GM04504 (cell line): ENCODE measurements around the gene KCNK17.
"Not testable (repeated sequence)": the region's sequence is repeated elsewhere in the genome, so short reads cannot be mapped to it uniquely, and the experiment has no call there.

ENCODE experiments used
- DNase-seq: peaks from one replicate; pipeline ENCODE4 v3.0.0-alpha.2; 2012; ENCODE audit warnings: low read depth

The KCNK17 gene

GRCh38 chr6:39302011-39302410 is 12.2 kb downstream of the KCNK17 start:
- DNase-seq, result no peak

- DNase-seq, result no peak
Measured at GRCh38 chr6:39301606-39302005, 12.6 kb downstream of the KCNK17 start.

GRCh38 chr6:39300739-39301138 is 13.5 kb downstream of the KCNK17 start:
- DNase-seq, result no peak

GRCh38 chr6:39298061-39298460 is 16.2 kb downstream of the KCNK17 start:
- DNase-seq, result no peak

- DNase-seq, result no peak
Measured at GRCh38 chr6:39296745-39297640, 17.2 kb downstream of the KCNK17 start.

GRCh38 chr6:39295611-39296011 is 18.6 kb downstream of the KCNK17 start:
- DNase-seq, result no peak

GRCh38 chr6:39294899-39295298 is 19.3 kb downstream of the KCNK17 start:
- DNase-seq, result no peak

GRCh38 chr6:39294133-39294532 is 20.1 kb downstream of the KCNK17 start:
- no peak for DNase-seq

GRCh38 chr6:39292637-39293036 is 21.6 kb downstream of the KCNK17 start:
- no peak for DNase-seq

- no peak for DNase-seq
Measured at GRCh38 chr6:39289490-39289889, 24.7 kb downstream of the KCNK17 start.

- DNase-seq, result no peak
Measured at GRCh38 chr6:39287601-39288000, 26.6 kb downstream of the KCNK17 start.

- DNase-seq, result not testable (repeated sequence)
Measured at GRCh38 chr6:39286596-39286995, 27.6 kb downstream of the KCNK17 start.

GRCh38 chr6:39282774-39283173 is 31.4 kb downstream of the KCNK17 start:
- DNase-seq, result no peak

- no peak for DNase-seq
Measured at GRCh38 chr6:39281312-39281980, 32.8 kb downstream of the KCNK17 start.

GRCh38 chr6:39280247-39280731 is 33.9 kb downstream of the KCNK17 start:
- no peak for DNase-seq

- DNase-seq, result no peak
Measured at GRCh38 chr6:39279539-39279938, 34.7 kb downstream of the KCNK17 start.

- DNase-seq, result no peak
Measured at GRCh38 chr6:39276379-39276995, 37.7 kb downstream of the KCNK17 start.

GRCh38 chr6:39274903-39275302 is 39.3 kb downstream of the KCNK17 start:
- no peak for DNase-seq

GRCh38 chr6:39274471-39274870 is 39.7 kb downstream of the KCNK17 start:
- no peak for DNase-seq

GRCh38 chr6:39273406-39273821 is 40.8 kb downstream of the KCNK17 start:
- DNase-seq, result no peak

GRCh38 chr6:39269961-39270360 is 44.3 kb downstream of the KCNK17 start:
- DNase-seq, result no peak

GRCh38 chr6:39268721-39269120 is 45.5 kb downstream of the KCNK17 start:
- no peak for DNase-seq

- DNase-seq, result no peak
Measured at GRCh38 chr6:39268171-39268570, 46.0 kb downstream of the KCNK17 start.
